ENCODE data around the gene TEX2.

DNA sequence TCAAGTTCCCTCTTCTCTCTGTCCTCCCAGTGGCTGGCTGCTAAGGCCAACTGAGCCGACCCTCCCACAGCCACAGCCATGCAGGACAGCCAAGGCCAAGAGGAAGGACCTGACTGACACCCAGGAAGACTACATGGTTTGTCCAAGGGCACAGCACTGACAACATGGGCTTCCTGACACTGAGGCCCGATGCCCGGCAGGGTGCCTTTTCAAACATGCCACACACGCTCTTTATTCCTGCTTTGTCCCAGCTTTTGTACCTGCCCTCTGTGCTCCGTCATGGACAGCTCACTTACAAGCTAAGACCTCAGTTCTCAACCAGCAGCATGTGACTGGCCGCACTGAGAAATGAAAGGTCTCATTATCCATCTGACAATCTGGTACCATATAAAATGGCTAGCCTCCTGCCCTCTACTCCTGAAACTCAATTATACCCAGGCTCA is 45.8 kb downstream of the TEX2 start:
- TF ChIP-seq, protein P1, sequence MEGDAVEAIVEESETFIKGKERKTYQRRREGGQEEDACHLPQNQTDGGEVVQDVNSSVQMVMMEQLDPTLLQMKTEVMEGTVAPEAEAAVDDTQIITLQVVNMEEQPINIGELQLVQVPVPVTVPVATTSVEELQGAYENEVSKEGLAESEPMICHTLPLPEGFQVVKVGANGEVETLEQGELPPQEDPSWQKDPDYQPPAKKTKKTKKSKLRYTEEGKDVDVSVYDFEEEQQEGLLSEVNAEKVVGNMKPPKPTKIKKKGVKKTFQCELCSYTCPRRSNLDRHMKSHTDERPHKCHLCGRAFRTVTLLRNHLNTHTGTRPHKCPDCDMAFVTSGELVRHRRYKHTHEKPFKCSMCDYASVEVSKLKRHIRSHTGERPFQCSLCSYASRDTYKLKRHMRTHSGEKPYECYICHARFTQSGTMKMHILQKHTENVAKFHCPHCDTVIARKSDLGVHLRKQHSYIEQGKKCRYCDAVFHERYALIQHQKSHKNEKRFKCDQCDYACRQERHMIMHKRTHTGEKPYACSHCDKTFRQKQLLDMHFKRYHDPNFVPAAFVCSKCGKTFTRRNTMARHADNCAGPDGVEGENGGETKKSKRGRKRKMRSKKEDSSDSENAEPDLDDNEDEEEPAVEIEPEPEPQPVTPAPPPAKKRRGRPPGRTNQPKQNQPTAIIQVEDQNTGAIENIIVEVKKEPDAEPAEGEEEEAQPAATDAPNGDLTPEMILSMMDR (optimal IDR thresholded peaks at IDR 0.05 in 1 of 3, IDR thresholded peaks at IDR 0.05 in 1 of 3, conservative IDR thresholded peaks at IDR 0.05 in 1 of 3; ENCODE audit: extremely low read depth in 1 of 3, insufficient read depth in 2 of 3, low read length in 3 of 3), result no peak
- TF ChIP-seq EZH2 (IDR thresholded peaks at IDR 0.05; ENCODE audit: low read length), result no peak

Data from keratinocyte (primary cell).